ENCODE results near the gene CCDC175.

- TF ChIP-seq POLR2A (IDR thresholded peaks at IDR 0.05): no peak
- no peak for TF ChIP-seq CTCF (IDR thresholded peaks at IDR 0.05 in 4 of 5, conservative IDR thresholded peaks at IDR 0.05 in 1 of 5)
Measured at GRCh38 chr14:59482541-59483331, 93.9 kb downstream of the CCDC175 start.

Data from gastrocnemius medialis (tissue), 4 donors.